ENCODE measurements around the gene NCOA3.

DNA sequence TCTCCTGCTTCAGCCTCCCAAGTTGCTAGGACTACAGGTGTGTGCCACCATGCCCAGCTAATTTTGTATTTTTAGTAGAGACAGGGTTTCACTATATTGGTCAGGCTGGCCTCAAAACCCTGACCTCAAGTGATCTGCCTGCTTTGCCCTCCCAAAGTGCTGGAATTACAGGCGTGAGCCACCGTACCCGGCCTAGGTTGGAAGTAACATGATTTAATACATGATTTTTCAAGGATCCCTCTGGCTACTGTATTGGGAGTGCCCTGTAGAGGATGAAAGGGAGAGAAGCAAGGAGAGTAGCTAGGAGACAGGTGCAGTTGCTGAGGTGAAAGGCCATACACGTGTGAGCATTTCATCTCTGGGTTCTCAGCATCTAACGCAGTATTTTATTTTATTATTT is 2.6 kb upstream of the NCOA3 start:
- TF ChIP-seq, protein P1, sequence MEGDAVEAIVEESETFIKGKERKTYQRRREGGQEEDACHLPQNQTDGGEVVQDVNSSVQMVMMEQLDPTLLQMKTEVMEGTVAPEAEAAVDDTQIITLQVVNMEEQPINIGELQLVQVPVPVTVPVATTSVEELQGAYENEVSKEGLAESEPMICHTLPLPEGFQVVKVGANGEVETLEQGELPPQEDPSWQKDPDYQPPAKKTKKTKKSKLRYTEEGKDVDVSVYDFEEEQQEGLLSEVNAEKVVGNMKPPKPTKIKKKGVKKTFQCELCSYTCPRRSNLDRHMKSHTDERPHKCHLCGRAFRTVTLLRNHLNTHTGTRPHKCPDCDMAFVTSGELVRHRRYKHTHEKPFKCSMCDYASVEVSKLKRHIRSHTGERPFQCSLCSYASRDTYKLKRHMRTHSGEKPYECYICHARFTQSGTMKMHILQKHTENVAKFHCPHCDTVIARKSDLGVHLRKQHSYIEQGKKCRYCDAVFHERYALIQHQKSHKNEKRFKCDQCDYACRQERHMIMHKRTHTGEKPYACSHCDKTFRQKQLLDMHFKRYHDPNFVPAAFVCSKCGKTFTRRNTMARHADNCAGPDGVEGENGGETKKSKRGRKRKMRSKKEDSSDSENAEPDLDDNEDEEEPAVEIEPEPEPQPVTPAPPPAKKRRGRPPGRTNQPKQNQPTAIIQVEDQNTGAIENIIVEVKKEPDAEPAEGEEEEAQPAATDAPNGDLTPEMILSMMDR (IDR thresholded peaks at IDR 0.05), result no peak
- TF ChIP-seq POLR2AphosphoS5 (IDR thresholded peaks at IDR 0.05), result no peak
- TF ChIP-seq EP300 (IDR thresholded peaks at IDR 0.05), result no peak
